IMR-90 (cell line): ENCODE results near the gene CTBP2. TPM values are rescaled to one million over a fixed set of nuclear protein-coding genes. Genes with fewer than 3 reads are reported as not detected.

Experiments
- ATAC-seq: fragments of 200-7000 bp; cut with Tn5 transposase; 2 replicates; pipeline ENCODE4 v1.9.1; 2020; ENCODE audit warnings: low read depth, mild to moderate bottlenecking, moderate library complexity
- BruUV-seq: library from RNA; stranded (reverse); fragments of 400-500 nt; replicated peaks from 2 replicates; lab custom pipeline; 2021; lab: Mats Ljungman, UMichigan
- CTCF ChIA-PET: fragments of 300-600 bp; formaldehyde crosslinking; extraction: SDS; loops from one replicate; lab custom pipeline; 2021; ENCODE audit warnings: antibody characterized with exemption; lab: Yijun Ruan, JAX
- POLR2A ChIA-PET: fragments of 300-600 bp; sonication (Branson Sonifier 250); formaldehyde crosslinking; loops from one replicate; lab custom pipeline; 2022; ENCODE audit warnings: antibody characterized with exemption; ENCODE audit not compliant: unreplicated experiment; lab: Charles Lee
- DNase-seq: peaks from one replicate; pipeline ENCODE4 v3.0.0; 2013
- H2AFZ ChIP-seq: replicated peaks from 2 replicates; pipeline ENCODE3; 2013; ENCODE audit warnings: low read length, mild to moderate bottlenecking; ENCODE audit not compliant: poor library complexity
- H2AK5ac ChIP-seq: 2 replicates; pipeline ENCODE4 v1.6.1; 2013; ENCODE audit warnings: low read depth, low read length, inconsistent platforms
- H2AK9ac ChIP-seq: replicated peaks from 2 replicates; pipeline ENCODE3; 2013; ENCODE audit warnings: mild to moderate bottlenecking, low read depth, low read length, moderate library complexity; ENCODE audit not compliant: poor library complexity
- H2BK120ac ChIP-seq: 2 replicates; pipeline ENCODE4 v1.6.1; 2013; ENCODE audit warnings: low read depth, low read length, inconsistent platforms
- H2BK15ac ChIP-seq: 3 replicates; pipeline ENCODE4 v1.6.1; 2013; ENCODE audit warnings: low read depth, low read length, inconsistent platforms
- H2BK20ac ChIP-seq: 2 replicates; pipeline ENCODE4 v1.6.1; 2013; ENCODE audit warnings: low read depth, mild to moderate bottlenecking, inconsistent platforms, low read length, moderate library complexity
- H2BK5ac ChIP-seq: 2 replicates; pipeline ENCODE4 v1.6.1; 2013; ENCODE audit warnings: mild to moderate bottlenecking, low read depth, low read length, inconsistent platforms; ENCODE audit not compliant: poor library complexity, severe bottlenecking
- H3K14ac ChIP-seq: replicated peaks from 2 replicates; pipeline ENCODE4 v1.6.1; 2013; ENCODE audit warnings: low read depth, low read length, inconsistent platforms
- H3K18ac ChIP-seq: 2 replicates; pipeline ENCODE4 v1.6.1; 2013; ENCODE audit warnings: low read depth, low read length, control low read depth
- H3K23ac ChIP-seq: 2 replicates; pipeline ENCODE4 v1.6.1; 2013; ENCODE audit warnings: low read depth, low read length, inconsistent platforms
- H3K27ac ChIP-seq: 2 replicates; pipeline ENCODE4 v1.5.1; 2013; ENCODE audit warnings: mild to moderate bottlenecking, control low read depth, low read length; ENCODE audit not compliant: insufficient read depth
- H3K27me3 ChIP-seq: 2 replicates; pipeline ENCODE4 v1.6.1; 2013; ENCODE audit warnings: low read length; ENCODE audit not compliant: control insufficient read depth, insufficient read depth
- H3K36me3 ChIP-seq: 2 replicates; pipeline ENCODE4 v1.6.1; 2013; ENCODE audit warnings: low read length, mixed read lengths; ENCODE audit not compliant: control insufficient read depth, insufficient read depth
- H3K4ac ChIP-seq: 2 replicates; pipeline ENCODE4 v1.6.1; 2013; ENCODE audit warnings: low read depth, low read length, inconsistent platforms
- H3K4me1 ChIP-seq: 2 replicates; pipeline ENCODE4 v1.6.1; 2013; ENCODE audit warnings: low read length, mixed read lengths; ENCODE audit not compliant: control insufficient read depth, insufficient read depth
- H3K4me2 ChIP-seq: 2 replicates; pipeline ENCODE4 v1.6.1; 2013; ENCODE audit warnings: low read depth, mild to moderate bottlenecking, control low read depth, low read length, moderate library complexity
- H3K4me3 ChIP-seq: 2 replicates; pipeline ENCODE4 v1.5.1; 2013; ENCODE audit warnings: low read depth, mild to moderate bottlenecking, control low read depth, low read length, moderate library complexity; ENCODE audit not compliant: insufficient read depth
- H3K56ac ChIP-seq: 2 replicates; pipeline ENCODE4 v1.6.1; 2013; ENCODE audit warnings: low read length, inconsistent platforms; ENCODE audit not compliant: insufficient read depth; ENCODE audit errors: extremely low read depth
- H3K79me1 ChIP-seq, 2 experiments: 2 replicates each; pipeline ENCODE4 v1.6.1; 2013; ENCODE audit warnings: low read length in 2 of 2, inconsistent platforms in 1 of 2, low read depth in 1 of 2
- H3K9ac ChIP-seq: 2 replicates; pipeline ENCODE4 v1.6.1; 2013; ENCODE audit warnings: low read depth, low read length, control low read depth
- H3K9me1 ChIP-seq: 2 replicates; pipeline ENCODE4 v1.6.1; 2013; ENCODE audit warnings: low read length, inconsistent platforms; ENCODE audit not compliant: insufficient read depth
- H3K9me3 ChIP-seq: 2 replicates; pipeline ENCODE4 v1.6.1; 2013; ENCODE audit warnings: low read length; ENCODE audit not compliant: control insufficient read depth, insufficient read depth
- H4K20me1 ChIP-seq: 2 replicates; pipeline ENCODE4 v1.6.1; 2013; ENCODE audit warnings: low read length, inconsistent platforms; ENCODE audit not compliant: insufficient read depth
- H4K5ac ChIP-seq: 2 replicates; pipeline ENCODE4 v1.6.1; 2013; ENCODE audit warnings: mild to moderate bottlenecking, low read depth, low read length, control low read depth
- H4K8ac ChIP-seq, 2 experiments: 2 replicates each; pipeline ENCODE4 v1.6.1; 2013; ENCODE audit warnings: low read depth in 2 of 2, low read length in 2 of 2, control low read depth in 1 of 2, inconsistent platforms in 1 of 2
- H4K91ac ChIP-seq: 2 replicates; pipeline ENCODE4 v1.6.1; 2013; ENCODE audit warnings: low read depth, low read length, inconsistent platforms; ENCODE audit not compliant: insufficient read depth
- CEBPB ChIP-seq: IDR thresholded peaks from 2 replicates; pipeline ENCODE4 v1.6.1; 2012; ENCODE audit warnings: low read depth, low read length, improper control_type of control experiment
- MAZ ChIP-seq: IDR thresholded peaks from 2 replicates; pipeline ENCODE4 v1.6.1; 2012; ENCODE audit warnings: low read depth, mild to moderate bottlenecking, low read length, improper control_type of control experiment, moderate library complexity, borderline replicate concordance
- NFE2L2 ChIP-seq: fragments of 150-350 bp; IDR thresholded peaks from 2 replicates; pipeline ENCODE4 v1.6.1; 2016; ENCODE audit warnings: low read depth, mild to moderate bottlenecking, low read length
- POLR2A ChIP-seq: IDR thresholded peaks from 2 replicates; pipeline ENCODE4 v1.6.1; 2012; ENCODE audit warnings: mild to moderate bottlenecking, low read depth, low read length
- RAD21 ChIP-seq: IDR thresholded peaks from 2 replicates; pipeline ENCODE4 v1.6.1; 2012; ENCODE audit warnings: low read length, improper control_type of control experiment
- WGBS, 2 experiments: methylation state at CpG; one replicate each; pipeline versions ENCODE4 v1.1.5 to v1.1.7; 2013; ENCODE audit warnings: missing lambda C conversion rate in 2 of 2; ENCODE audit not compliant: insufficient read length in 1 of 2; ENCODE audit errors: extremely low coverage in 2 of 2; 5-methylcytosine and 5-hydroxymethylcytosine counted together
- dilution Hi-C: fragments of 300-500 bp; cut with HindIII; formaldehyde crosslinking; loops from one replicate; pipeline ENCODE4 v1.14.3; 2018; ENCODE audit warnings: low sequenced_read_pairs; ENCODE audit not compliant: unreplicated experiment
- in situ Hi-C: fragments of 300-500 bp; cut with MboI; formaldehyde crosslinking; loops from 3 replicates; pipeline ENCODE4 v1.14.3; 2019; ENCODE audit warnings: low sequenced_read_pairs, inconsistent platforms, mixed read lengths
- intact Hi-C: fragments of 100-400 bp; cut with micrococcal nuclease; formaldehyde crosslinking; loops from 2 replicates; pipeline ENCODE4 v1.10.0; 2022
- polyA plus RNA-seq, 3 experiments: library from polyadenylated mRNA; depleted of rRNA; stranded (reverse); fragments of >200 nt; gene quantifications; 2 replicates each; pipeline ENCODE4 v1.2.3, GENCODE V29; 2012; ENCODE audit warnings: low replicate concordance in 1 of 3
- total RNA-seq: library from RNA; depleted of rRNA; stranded (reverse); fragments of >200 nt; gene quantifications from 2 replicates; pipeline ENCODE4 v1.2.3, GENCODE V29; 2012

CTBP2 gene
- total and polyA plus RNA-seq, 2 of the 4 experiments (the other 2 are of a cell fraction) = 81.0 to 86.6 TPM

GRCh38 chr10:124944982-124945381 is 215.4 kb downstream of the CTBP2 start:
- Histone ChIP-seq H3K36me3 (peaks cover 10% of the 10 kb centered on the region), H2BK120ac (peak overlapping the region; percentile 69), H4K20me1 (peaks cover 66% of the 10 kb centered on the region), H3K9ac (no peak overlapping the region; the same call in 1 of the 2 replicates), H2BK20ac (peak overlapping the region; percentile 77), H3K27me3 (no peaks in the 10 kb centered on the region), H3K4me1 (peaks cover 20% of the 10 kb centered on the region), H2AK9ac (no peak overlapping the region), H4K91ac (peak overlapping the region; percentile 86), H3K4me3 (no peak overlapping the region), H3K23ac (peak overlapping the region; percentile 87), H3K4me2 (peak overlapping the region; percentile 69; the same call in 1 of the 2 replicates), H4K5ac (peak overlapping the region; percentile 79; the same call in 1 of the 2 replicates), H3K18ac (peak overlapping the region; percentile 89; the same call in 1 of the 2 replicates), H2BK15ac (peak overlapping the region; percentile 49), H2AFZ (no peak overlapping the region), H3K9me1 (peaks cover 20% of the 10 kb centered on the region), H3K14ac (peak overlapping the region; percentile 91), H4K8ac (peak overlapping the region; percentile 48 to 89; a peak in 2 of 4 replicates), H3K79me1 (peaks cover 20 to 76% of the 10 kb centered on the region in 2 experiments), H3K4ac (peak overlapping the region; percentile 80; the same call in 1 of the 2 replicates), H2BK5ac (peak overlapping the region; percentile 96), H3K56ac (no peak overlapping the region), H3K27ac (peak overlapping the region; percentile 72), H3K9me3 (no peaks in the 10 kb centered on the region), H2AK5ac (0 out of 2 replicates have a peak overlapping the region, but pooled peaks have one; percentile 77)
- no peak for TF ChIP-seq RAD21
- no peak for TF ChIP-seq NFE2L2
- no peak for TF ChIP-seq POLR2A
- no peak for TF ChIP-seq MAZ
- TF ChIP-seq CEBPB = peak; percentile 77
- no peak for ATAC-seq
- BruUV-seq = no TSS peak
- dilution Hi-C loops (no loop called here), intact Hi-C loops (no loop called here), in situ Hi-C loops (no loop called here)
- ChIA-PET CTCF (interaction anchor here (0.6 kb wide), 1 partner anchor 53 kb away, joined by 3 read pairs; no protein-coding TSS in a partner anchor), POLR2A (no interaction called here)
- WGBS, 2 experiments = 20% methylated on average over 1 of the region's 2 CpGs; no CpG with 5 or more reads in 1 of the 2 experiments
- DNase-seq = peak; percentile 52
